Nephron (organoid): ENCODE measurements around the gene DHRS3.

Source experiments
- H3K27ac Mint-ChIP-seq, 3 experiments: 2 replicates each; pipeline ENCODE4 v1.8.0; 2020; ENCODE audit warnings: mixed read lengths in 3 of 3, mild to moderate bottlenecking in 2 of 3, moderate library complexity in 1 of 3
- H3K27me3 Mint-ChIP-seq: 2 replicates; pipeline ENCODE4 v1.8.0; 2021; ENCODE audit warnings: low read depth, mild to moderate bottlenecking, moderate library complexity, mixed read lengths
- H3K36me3 Mint-ChIP-seq: 2 replicates; pipeline ENCODE4 v1.8.0; 2020; ENCODE audit warnings: low read depth, mixed read lengths
- H3K4me1 Mint-ChIP-seq: 2 replicates; pipeline ENCODE4 v1.8.0; 2020; ENCODE audit warnings: mixed read lengths
- H3K4me3 Mint-ChIP-seq, 3 experiments: 2 replicates each; pipeline ENCODE4 v1.8.0; 2020; ENCODE audit warnings: mild to moderate bottlenecking in 3 of 3, mixed read lengths in 3 of 3, moderate library complexity in 2 of 3
- H3K9me3 Mint-ChIP-seq: 2 replicates; pipeline ENCODE4 v1.8.0; 2020; ENCODE audit warnings: mixed read lengths
- CTCF ChIP-seq, 3 experiments: fragments of 200-600 bp; sonication (generic); IDR thresholded peaks; one replicate each; pipeline ENCODE4 v1.5.0; 2021; ENCODE audit warnings: antibody characterized with exemption in 3 of 3; ENCODE audit not compliant: unreplicated experiment in 3 of 3

The DHRS3 gene

GRCh38 chr1:12552111-12552888, 65.7 kb downstream of the DHRS3 start:
- H3K27ac Mint-ChIP-seq = peak overlapping the region; percentile 77 to 96 (median 94)
- H3K4me3 Mint-ChIP-seq = peak overlapping the region in 1 of 3 experiments; percentile 4
- H3K4me1 Mint-ChIP-seq = peaks cover 60% of the 10 kb centered on the region
- H3K9me3 Mint-ChIP-seq = peaks cover 9% of the 10 kb centered on the region
- H3K27me3 Mint-ChIP-seq = peaks cover 14% of the 10 kb centered on the region
- no peak for TF ChIP-seq CTCF (IDR thresholded peaks at IDR 0.05; ENCODE audit: unreplicated experiment in 3 of 3)
- H3K36me3 Mint-ChIP-seq = peaks cover 6% of the 10 kb centered on the region

- Mint-ChIP-seq H3K4me1 (peaks cover 56% of the 10 kb centered on the region), H3K27ac (peak overlapping the region; percentile 73 to 96 (median 84)), H3K27me3 (peaks cover 13% of the 10 kb centered on the region), H3K36me3 (peaks cover 2% of the 10 kb centered on the region), H3K9me3 (peaks cover 6% of the 10 kb centered on the region), H3K4me3 (no peak overlapping the region)
- no peak for TF ChIP-seq CTCF (IDR thresholded peaks at IDR 0.05; ENCODE audit: unreplicated experiment in 3 of 3)
Observed at GRCh38 chr1:12551584-12551983, 66.4 kb downstream of the DHRS3 start.

GRCh38 chr1:12549460-12550349, 68.3 kb downstream of the DHRS3 start:
- TF ChIP-seq CTCF (IDR thresholded peaks at IDR 0.05; ENCODE audit: unreplicated experiment in 3 of 3) = no peak
- Mint-ChIP-seq H3K4me3 (peak overlapping the region; percentile 11 to 74 (median 39)), H3K9me3 (peaks cover 4% of the 10 kb centered on the region), H3K4me1 (peaks cover 55% of the 10 kb centered on the region), H3K36me3 (no peaks in the 10 kb centered on the region), H3K27ac (peak overlapping the region; percentile 95 to 99 (median 96)), H3K27me3 (peaks cover 7% of the 10 kb centered on the region)

- no peak for TF ChIP-seq CTCF (IDR thresholded peaks at IDR 0.05; ENCODE audit: unreplicated experiment in 3 of 3)
- Mint-ChIP-seq H3K27me3 (peaks cover 7% of the 10 kb centered on the region), H3K27ac (peak overlapping the region; percentile 95 to 99 (median 96)), H3K36me3 (no peaks in the 10 kb centered on the region), H3K4me1 (peaks cover 59% of the 10 kb centered on the region), H3K9me3 (peaks cover 4% of the 10 kb centered on the region), H3K4me3 (no peak overlapping the region)
Observed at GRCh38 chr1:12548973-12549459, 69.0 kb downstream of the DHRS3 start.

GRCh38 chr1:12548279-12548972, 69.6 kb downstream of the DHRS3 start:
- TF ChIP-seq CTCF (IDR thresholded peaks at IDR 0.05; ENCODE audit: unreplicated experiment in 3 of 3) = no peak
- Mint-ChIP-seq H3K9me3 (peaks cover 4% of the 10 kb centered on the region), H3K27me3 (peaks cover 7% of the 10 kb centered on the region), H3K4me3 (no peak overlapping the region), H3K27ac (peak overlapping the region; percentile 29 to 96 (median 95)), H3K36me3 (no peaks in the 10 kb centered on the region), H3K4me1 (peaks cover 63% of the 10 kb centered on the region)
